ENCODE data around the gene RASSF1.
A peak's percentile ranks its signal among the peaks of the same experiment; 100 is the strongest.

RASSF1 gene

GRCh38 chr3:50333744-50334328, 6.8 kb downstream of the RASSF1 start:
- Histone ChIP-seq H3K4me3 (no peak overlapping the region), H3K4me1 (peaks cover 24% of the 10 kb centered on the region), H3K9me3 (no peaks in the 10 kb centered on the region), H3K27me3 (ENCODE audit: low read depth) (no peaks in the 10 kb centered on the region), H3K36me3 (replicated peaks) (peaks cover 53% of the 10 kb centered on the region)
- DNase-seq (ENCODE audit: low spot score in 2 of 2) = no peak
- in situ Hi-C loops (cut with MboI; ENCODE audit: low sequenced_read_pairs) = no loop called here

- Histone ChIP-seq H3K4me3 (no peak overlapping the region), H3K27me3 (ENCODE audit: low read depth) (no peaks in the 10 kb centered on the region), H3K36me3 (replicated peaks) (peaks cover 47% of the 10 kb centered on the region), H3K4me1 (peaks cover 18% of the 10 kb centered on the region), H3K9me3 (no peaks in the 10 kb centered on the region)
- in situ Hi-C loops (cut with MboI; ENCODE audit: low sequenced_read_pairs) = no loop called here
- DNase-seq (ENCODE audit: low spot score in 2 of 2) = no peak
Measured at GRCh38 chr3:50331364-50331907, 9.2 kb downstream of the RASSF1 start.

GRCh38 chr3:50330330-50330729, 10.3 kb downstream of the RASSF1 start:
- DNase-seq (ENCODE audit: low spot score in 2 of 2) = no peak
- no peaks in the 10 kb centered on the region for H3K9me3 ChIP-seq
- H3K4me3 ChIP-seq = no peak overlapping the region
- H3K36me3 ChIP-seq (replicated peaks) = peaks cover 42% of the 10 kb centered on the region
- H3K27me3 ChIP-seq (ENCODE audit: low read depth) = no peaks in the 10 kb centered on the region
- peaks cover 11% of the 10 kb centered on the region for H3K4me1 ChIP-seq
- in situ Hi-C loops (cut with MboI; ENCODE audit: low sequenced_read_pairs) = no loop called here

- DNase-seq (ENCODE audit: low spot score in 2 of 2) = peak; percentile 97 to 98
- H3K4me1 ChIP-seq = peaks cover 6% of the 10 kb centered on the region
- peak within 1 kb of the TSS; percentile 70 for H3K4me3 ChIP-seq
- H3K36me3 ChIP-seq (replicated peaks) = peaks cover 41% of the 10 kb centered on the region
- no peaks in the 10 kb centered on the region for H3K9me3 ChIP-seq
- in situ Hi-C loops (cut with MboI; ENCODE audit: low sequenced_read_pairs) = loop anchor here (5.0 kb wide), 1 partner anchor 36 kb away; the partner anchor contains the start of gene IFRD2
- H3K27me3 ChIP-seq (ENCODE audit: low read depth) = no peaks in the 10 kb centered on the region
Measured at GRCh38 chr3:50327943-50328691, 12.5 kb downstream of the RASSF1 start, which contains the start of gene TUSC2. TUSC2 (minus strand) TSS chr3:50328223; CDS start chr3:50328099, 124 bp downstream.

- peak overlapping the region; percentile 70 for H3K4me3 ChIP-seq
- H3K27me3 ChIP-seq (ENCODE audit: low read depth) = no peaks in the 10 kb centered on the region
- DNase-seq (ENCODE audit: low spot score in 2 of 2) = no peak
- in situ Hi-C loops (cut with MboI; ENCODE audit: low sequenced_read_pairs) = loop anchor here (5.0 kb wide), 1 partner anchor 35 kb away; the partner anchor contains the start of gene IFRD2
- peaks cover 37% of the 10 kb centered on the region for H3K36me3 ChIP-seq (replicated peaks)
- H3K9me3 ChIP-seq = no peaks in the 10 kb centered on the region
- H3K4me1 ChIP-seq = peaks cover 6% of the 10 kb centered on the region
Measured at GRCh38 chr3:50327129-50327528, 13.5 kb downstream of the RASSF1 start.

- Histone ChIP-seq H3K4me1 (peaks cover 11% of the 10 kb centered on the region), H3K36me3 (replicated peaks) (peaks cover 28% of the 10 kb centered on the region), H3K9me3 (no peaks in the 10 kb centered on the region), H3K27me3 (ENCODE audit: low read depth) (no peaks in the 10 kb centered on the region), H3K4me3 (no peak overlapping the region)
- DNase-seq (ENCODE audit: low spot score in 2 of 2) = no peak
- in situ Hi-C loops (cut with MboI; ENCODE audit: low sequenced_read_pairs) = loop anchor here (5.0 kb wide), 1 partner anchor 34 kb away; the partner anchor contains the start of gene IFRD2
Measured at GRCh38 chr3:50326182-50326541, 14.5 kb downstream of the RASSF1 start.

GRCh38 chr3:50325497-50326181, 15.0 kb downstream of the RASSF1 start:
- H3K4me1 ChIP-seq = peaks cover 11% of the 10 kb centered on the region
- in situ Hi-C loops (cut with MboI; ENCODE audit: low sequenced_read_pairs) = loop anchor here (5.0 kb wide), 1 partner anchor 33 kb away; the partner anchor contains the start of gene IFRD2
- no peaks in the 10 kb centered on the region for H3K9me3 ChIP-seq
- DNase-seq (ENCODE audit: low spot score in 2 of 2) = no peak
- H3K27me3 ChIP-seq (ENCODE audit: low read depth) = no peaks in the 10 kb centered on the region
- H3K36me3 ChIP-seq (replicated peaks) = peaks cover 24% of the 10 kb centered on the region
- H3K4me3 ChIP-seq = no peak overlapping the region

GRCh38 chr3:50325113-50325480, 15.5 kb downstream of the RASSF1 start:
- Histone ChIP-seq H3K36me3 (replicated peaks) (peaks cover 23% of the 10 kb centered on the region), H3K9me3 (no peaks in the 10 kb centered on the region), H3K4me1 (peaks cover 15% of the 10 kb centered on the region), H3K27me3 (ENCODE audit: low read depth) (no peaks in the 10 kb centered on the region), H3K4me3 (no peak overlapping the region)
- no peak for DNase-seq (ENCODE audit: low spot score in 2 of 2)
- in situ Hi-C loops (cut with MboI; ENCODE audit: low sequenced_read_pairs) = loop anchor here (5.0 kb wide), 1 partner anchor 33 kb away; the partner anchor contains the start of gene IFRD2

GRCh38 chr3:50324351-50325112, 16.1 kb downstream of the RASSF1 start:
- in situ Hi-C loops (cut with MboI; ENCODE audit: low sequenced_read_pairs) = loop anchor here (5.0 kb wide), 1 partner anchor 32 kb away; the partner anchor contains the start of gene IFRD2
- Histone ChIP-seq H3K4me3 (no peak overlapping the region), H3K36me3 (replicated peaks) (peaks cover 21% of the 10 kb centered on the region), H3K9me3 (no peaks in the 10 kb centered on the region), H3K4me1 (peaks cover 16% of the 10 kb centered on the region), H3K27me3 (ENCODE audit: low read depth) (no peaks in the 10 kb centered on the region)
- DNase-seq (ENCODE audit: low spot score in 2 of 2) = peak; percentile 49 to 87

GRCh38 chr3:50323614-50324199, 16.9 kb downstream of the RASSF1 start:
- H3K36me3 ChIP-seq (replicated peaks) = peaks cover 26% of the 10 kb centered on the region
- no peaks in the 10 kb centered on the region for H3K9me3 ChIP-seq
- H3K4me3 ChIP-seq = no peak overlapping the region
- H3K4me1 ChIP-seq = peaks cover 16% of the 10 kb centered on the region
- no peak for DNase-seq (ENCODE audit: low spot score in 2 of 2)
- H3K27me3 ChIP-seq (ENCODE audit: low read depth) = no peaks in the 10 kb centered on the region
- in situ Hi-C loops (cut with MboI; ENCODE audit: low sequenced_read_pairs) = no loop called here

- DNase-seq (ENCODE audit: low spot score in 2 of 2) = no peak
- Histone ChIP-seq H3K4me1 (peaks cover 16% of the 10 kb centered on the region), H3K4me3 (no peak overlapping the region), H3K9me3 (no peaks in the 10 kb centered on the region), H3K27me3 (ENCODE audit: low read depth) (no peaks in the 10 kb centered on the region), H3K36me3 (replicated peaks) (peaks cover 32% of the 10 kb centered on the region)
- in situ Hi-C loops (cut with MboI; ENCODE audit: low sequenced_read_pairs) = no loop called here
Measured at GRCh38 chr3:50323092-50323600, 17.5 kb downstream of the RASSF1 start.

GRCh38 chr3:50322386-50323091, 18.1 kb downstream of the RASSF1 start, which contains the start of gene HYAL2:
HYAL2 (minus strand) TSS chr3:50322745; CDS start chr3:50320489, 2,256 bp downstream.
- Histone ChIP-seq H3K4me3 (peak within 1 kb of the TSS; percentile 63), H3K9me3 (no peaks in the 10 kb centered on the region), H3K36me3 (replicated peaks) (peaks cover 36% of the 10 kb centered on the region), H3K27me3 (ENCODE audit: low read depth) (no peaks in the 10 kb centered on the region), H3K4me1 (peaks cover 16% of the 10 kb centered on the region)
- in situ Hi-C loops (cut with MboI; ENCODE audit: low sequenced_read_pairs) = no loop called here
- DNase-seq (ENCODE audit: low spot score in 2 of 2) = no peak

All from HAP-1 (cell line).